Measurements from ENCODE around the gene BANP.

Gene BANP

DNA sequence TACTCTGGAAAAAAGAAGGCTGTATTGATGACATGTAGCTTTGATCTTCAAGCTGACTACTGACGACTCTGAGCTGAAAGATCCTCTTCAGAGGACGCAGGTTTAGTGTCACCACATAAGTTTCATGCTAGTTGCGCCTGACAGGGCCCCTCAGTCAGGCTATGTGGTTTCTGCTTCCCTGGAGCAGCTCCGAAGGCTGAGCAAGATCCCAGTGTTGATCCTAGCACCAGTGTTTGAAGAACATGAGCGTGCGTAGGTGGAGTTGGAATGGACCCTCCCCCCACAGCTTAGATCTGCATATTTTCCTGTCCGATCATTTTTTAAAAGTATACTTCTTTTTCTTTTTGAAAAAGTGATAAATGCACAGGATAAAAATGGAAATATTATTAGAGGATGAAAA is 17.3 kb downstream of the BANP start:
- no peak for FAIRE-seq
- no peak for DNase-seq (ENCODE audit: insufficient read length, low spot score)
- TF ChIP-seq, protein P1, sequence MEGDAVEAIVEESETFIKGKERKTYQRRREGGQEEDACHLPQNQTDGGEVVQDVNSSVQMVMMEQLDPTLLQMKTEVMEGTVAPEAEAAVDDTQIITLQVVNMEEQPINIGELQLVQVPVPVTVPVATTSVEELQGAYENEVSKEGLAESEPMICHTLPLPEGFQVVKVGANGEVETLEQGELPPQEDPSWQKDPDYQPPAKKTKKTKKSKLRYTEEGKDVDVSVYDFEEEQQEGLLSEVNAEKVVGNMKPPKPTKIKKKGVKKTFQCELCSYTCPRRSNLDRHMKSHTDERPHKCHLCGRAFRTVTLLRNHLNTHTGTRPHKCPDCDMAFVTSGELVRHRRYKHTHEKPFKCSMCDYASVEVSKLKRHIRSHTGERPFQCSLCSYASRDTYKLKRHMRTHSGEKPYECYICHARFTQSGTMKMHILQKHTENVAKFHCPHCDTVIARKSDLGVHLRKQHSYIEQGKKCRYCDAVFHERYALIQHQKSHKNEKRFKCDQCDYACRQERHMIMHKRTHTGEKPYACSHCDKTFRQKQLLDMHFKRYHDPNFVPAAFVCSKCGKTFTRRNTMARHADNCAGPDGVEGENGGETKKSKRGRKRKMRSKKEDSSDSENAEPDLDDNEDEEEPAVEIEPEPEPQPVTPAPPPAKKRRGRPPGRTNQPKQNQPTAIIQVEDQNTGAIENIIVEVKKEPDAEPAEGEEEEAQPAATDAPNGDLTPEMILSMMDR (IDR thresholded peaks at IDR 0.05; ENCODE audit: insufficient read depth, missing control alignments), result no peak

GRCh38 chr16:87970186-87970585 is 19.0 kb downstream of the BANP start:
- FAIRE-seq (no peak), DNase-seq (ENCODE audit: insufficient read length, low spot score) (no peak)
- TF ChIP-seq, protein P1 (IDR thresholded peaks at IDR 0.05; ENCODE audit: insufficient read depth, missing control alignments), result no peak

GRCh38 chr16:87971933-87972332 is 20.7 kb downstream of the BANP start:
- FAIRE-seq (no peak), DNase-seq (ENCODE audit: insufficient read length, low spot score) (no peak)
- TF ChIP-seq, protein P1 (IDR thresholded peaks at IDR 0.05; ENCODE audit: insufficient read depth, missing control alignments), result no peak

DNA sequence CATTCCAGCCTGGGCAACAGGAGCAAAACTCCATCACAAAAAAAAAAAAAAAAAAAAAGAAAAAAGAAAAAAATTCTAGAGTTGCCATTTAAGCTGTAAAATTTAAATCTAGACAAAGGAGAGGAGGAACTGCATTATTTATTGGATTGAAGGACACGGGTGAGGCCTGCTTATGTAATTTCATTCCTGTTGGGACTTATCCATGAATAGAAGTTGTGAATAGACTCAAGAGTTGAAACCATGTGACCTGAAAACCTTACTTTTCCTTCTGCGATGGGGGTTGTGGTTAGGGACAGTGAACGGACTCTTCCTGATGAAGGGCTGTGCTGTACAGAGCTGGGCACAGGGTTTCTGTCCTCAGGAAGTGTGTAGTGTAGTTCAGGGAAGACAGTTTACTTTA is 22.5 kb downstream of the BANP start:
- DNase-seq (ENCODE audit: insufficient read length, low spot score) (no peak), FAIRE-seq (no peak)
- TF ChIP-seq, protein P1 (IDR thresholded peaks at IDR 0.05; ENCODE audit: insufficient read depth, missing control alignments), result no peak

DNA sequence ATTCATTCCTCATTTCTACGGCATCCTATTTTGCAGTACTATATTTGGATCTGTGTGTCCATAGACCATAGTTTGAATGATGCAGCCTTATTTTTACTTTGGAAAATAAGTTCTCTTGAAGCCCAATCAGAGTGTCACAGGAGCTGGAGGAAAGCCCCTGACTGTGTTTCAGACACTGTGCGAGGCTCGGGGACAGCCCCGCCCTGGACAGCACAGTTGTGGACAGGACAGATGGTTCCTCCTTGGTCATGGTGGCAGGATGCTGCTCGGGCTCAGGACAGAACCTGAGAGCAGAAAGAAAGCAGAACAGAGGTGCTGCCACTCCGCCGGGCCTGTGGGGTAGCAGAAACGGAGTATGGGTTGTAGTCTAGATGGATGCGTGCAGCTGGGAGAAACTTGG is 22.9 kb downstream of the BANP start:
- FAIRE-seq, result no peak
- no peak for DNase-seq (ENCODE audit: insufficient read length, low spot score)
- TF ChIP-seq, protein P1 (IDR thresholded peaks at IDR 0.05; ENCODE audit: insufficient read depth, missing control alignments), result no peak

DNA sequence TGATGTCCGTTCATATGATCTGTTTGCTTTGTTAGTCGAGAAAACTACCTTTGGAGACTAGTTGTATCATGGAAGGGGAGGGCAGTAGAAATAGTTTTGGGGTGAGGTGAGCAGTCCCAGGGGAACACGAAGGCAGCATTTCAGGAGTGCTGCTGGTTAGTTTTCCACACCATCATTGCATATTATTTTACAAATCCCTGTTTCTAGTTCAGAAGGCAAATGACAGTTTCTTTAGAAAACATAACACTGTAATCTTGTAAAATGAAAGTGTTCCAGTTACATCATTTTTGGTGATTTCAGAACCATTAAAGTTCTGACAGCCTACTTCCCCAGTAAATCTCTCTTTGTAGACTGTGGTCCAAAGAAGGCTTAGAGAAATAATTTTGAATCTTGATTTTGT is 25.4 kb downstream of the BANP start:
- FAIRE-seq (no peak), DNase-seq (ENCODE audit: insufficient read length, low spot score) (no peak)
- TF ChIP-seq, protein P1 (IDR thresholded peaks at IDR 0.05; ENCODE audit: insufficient read depth, missing control alignments), result no peak

DNA sequence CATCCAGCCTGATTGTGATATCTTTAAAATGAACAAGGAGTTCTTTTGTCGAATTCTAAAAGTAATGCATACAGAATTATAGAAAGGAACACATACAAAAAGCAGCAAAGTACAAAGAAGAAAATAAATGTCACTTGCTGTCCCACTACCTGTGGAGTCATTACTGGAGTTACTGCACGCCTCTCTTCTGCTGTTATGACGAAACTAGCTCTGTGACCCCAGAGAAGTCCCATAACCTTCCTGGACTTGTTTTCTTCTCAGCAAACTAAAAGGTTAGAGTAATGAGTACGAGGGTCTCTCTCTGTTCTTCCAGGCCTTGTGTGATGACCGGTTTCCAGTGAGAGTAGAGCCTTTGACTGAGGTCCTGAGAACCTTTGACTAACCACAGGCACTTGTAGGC is 26.9 kb downstream of the BANP start:
- FAIRE-seq (no peak), DNase-seq (ENCODE audit: insufficient read length, low spot score) (no peak)
- TF ChIP-seq, protein P1 (IDR thresholded peaks at IDR 0.05; ENCODE audit: insufficient read depth, missing control alignments), result no peak

Data from D721Med (cell line).